HS-5 (cell line): ENCODE results near the gene ANKDD1A.

Experiments
- DNase-seq: peaks from one replicate; pipeline ENCODE4 v3.0.0-alpha.2; 2012; ENCODE audit warnings: low read depth

The ANKDD1A gene

GRCh38 chr15:64911311-64912186 is at the start of gene ANKDD1A:
TSS of gene ANKDD1A (plus strand) at chr15:64911902. CDS start at chr15:64911931, 29 bp downstream.
- DNase-seq, result no peak

GRCh38 chr15:64861960-64862359 is 49.7 kb upstream of the ANKDD1A start:
- no peak for DNase-seq

DNA sequence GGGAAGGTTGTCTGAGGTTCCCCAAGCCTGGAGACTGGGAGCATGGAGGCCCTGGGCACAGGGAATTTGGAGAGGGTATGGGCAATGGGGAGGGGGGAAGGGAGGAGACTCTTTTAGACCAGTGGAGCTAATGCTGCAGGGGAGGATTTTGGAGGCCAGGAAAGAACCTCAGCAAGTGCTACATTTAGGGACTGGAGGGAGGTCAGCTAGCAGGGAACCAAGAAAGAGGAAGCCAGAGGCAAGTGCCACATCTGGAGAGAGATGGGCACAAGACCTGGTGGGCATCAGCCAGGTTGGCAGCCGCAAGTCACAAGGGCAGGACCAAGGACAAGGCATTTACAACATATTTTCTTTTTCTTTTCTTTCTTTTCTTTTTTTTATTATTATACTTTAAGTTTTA is 49.3 kb upstream of the ANKDD1A start:
- no peak for DNase-seq

DNA sequence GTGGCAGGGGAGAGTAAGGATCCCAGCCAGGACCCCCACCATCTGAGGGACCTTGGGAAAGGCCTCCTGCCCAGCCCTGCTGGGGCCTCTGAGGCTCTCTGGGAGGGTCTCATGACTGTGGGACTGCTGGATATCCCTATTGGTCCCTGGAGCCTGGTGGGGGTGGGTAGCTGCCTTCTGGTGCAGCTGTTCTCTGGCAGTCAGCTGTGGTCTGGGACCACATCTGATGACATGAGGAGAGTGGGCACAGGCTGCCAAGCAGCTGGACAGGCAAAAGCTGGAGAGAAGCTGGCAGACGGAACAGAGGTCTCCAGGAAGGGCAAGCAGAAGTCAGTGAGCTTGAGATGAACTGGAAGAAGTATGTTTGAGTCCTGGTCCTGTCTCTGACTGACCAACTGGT is 47.6 kb upstream of the ANKDD1A start:
- DNase-seq, result no peak

- no peak for DNase-seq
Observed at GRCh38 chr15:64865126-64865997, 46.3 kb upstream of the ANKDD1A start.

DNA sequence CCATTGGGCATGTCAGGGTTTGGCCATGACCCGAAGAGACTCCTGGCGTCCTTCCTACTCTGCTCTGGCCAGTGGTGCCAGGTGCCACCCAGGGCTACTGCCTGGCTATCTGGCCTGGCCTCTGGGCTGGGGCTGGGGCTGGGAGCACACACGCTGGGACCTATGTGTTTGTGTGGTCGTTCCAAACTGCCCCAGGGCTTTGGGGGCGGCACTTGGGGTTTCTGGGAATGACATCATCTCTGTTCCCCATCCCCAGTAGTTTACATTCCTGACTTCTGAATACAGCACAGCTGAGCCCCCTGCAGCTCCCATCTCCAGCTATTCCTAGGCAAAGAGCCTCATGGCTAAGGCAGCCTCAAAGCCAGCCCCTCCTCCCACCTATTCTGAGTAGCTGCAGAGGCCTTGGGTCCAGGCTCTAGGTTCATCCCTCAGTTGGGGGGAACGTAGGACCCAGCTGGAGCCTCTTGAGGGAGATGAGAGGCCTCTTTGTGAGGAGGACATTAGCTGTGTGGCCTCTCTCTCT is 45.6 kb upstream of the ANKDD1A start:
- no peak for DNase-seq

DNA sequence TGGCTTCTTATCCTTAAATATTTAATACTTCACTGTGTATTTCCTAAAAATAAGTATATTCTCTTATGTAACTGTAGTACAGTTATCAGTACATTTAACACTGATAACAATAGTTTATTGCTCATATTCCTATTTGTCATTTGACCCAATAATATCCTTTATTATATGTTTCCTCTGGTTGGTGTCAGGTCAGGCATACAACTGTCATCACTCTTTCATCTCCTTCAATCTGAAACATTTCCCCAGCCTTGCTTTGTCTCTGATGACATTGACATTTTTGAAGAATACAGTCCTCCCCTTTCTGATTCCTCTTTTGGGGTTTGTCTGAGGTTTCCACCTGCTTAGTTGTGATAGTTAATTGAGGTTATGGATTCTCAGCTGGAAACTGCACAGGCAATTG is 42.2 kb upstream of the ANKDD1A start:
- DNase-seq, result no peak

GRCh38 chr15:64870353-64870752 is 41.3 kb upstream of the ANKDD1A start:
- DNase-seq, result no peak

DNA sequence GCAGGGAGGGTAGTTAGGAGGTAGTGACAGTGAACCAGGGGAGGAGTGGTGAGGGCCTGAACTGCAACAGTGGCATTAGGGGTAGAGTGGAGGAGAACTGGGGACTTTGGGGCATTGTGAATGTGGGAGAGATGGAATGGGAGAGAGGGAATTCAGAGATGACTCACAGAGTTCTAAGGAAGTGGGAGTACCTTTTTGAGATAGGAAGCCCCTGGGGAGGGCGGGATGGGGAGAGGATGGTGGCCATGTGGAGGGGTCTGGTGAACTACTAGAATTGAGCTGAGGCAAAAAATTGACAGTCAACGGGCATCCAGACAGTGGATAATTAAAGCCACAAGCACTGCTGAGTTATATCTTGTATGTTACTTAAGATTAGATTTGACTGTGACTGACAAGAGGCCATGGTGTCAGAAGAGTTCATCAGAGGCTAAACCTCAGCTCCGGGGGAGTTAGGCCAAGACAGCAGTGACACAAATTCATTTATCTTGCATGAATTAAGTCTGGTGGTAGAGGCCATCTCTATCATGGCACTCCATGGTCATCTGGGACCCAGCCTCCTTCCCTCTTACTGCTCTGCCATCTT is 36.0 kb upstream of the ANKDD1A start:
- DNase-seq, result no peak

DNA sequence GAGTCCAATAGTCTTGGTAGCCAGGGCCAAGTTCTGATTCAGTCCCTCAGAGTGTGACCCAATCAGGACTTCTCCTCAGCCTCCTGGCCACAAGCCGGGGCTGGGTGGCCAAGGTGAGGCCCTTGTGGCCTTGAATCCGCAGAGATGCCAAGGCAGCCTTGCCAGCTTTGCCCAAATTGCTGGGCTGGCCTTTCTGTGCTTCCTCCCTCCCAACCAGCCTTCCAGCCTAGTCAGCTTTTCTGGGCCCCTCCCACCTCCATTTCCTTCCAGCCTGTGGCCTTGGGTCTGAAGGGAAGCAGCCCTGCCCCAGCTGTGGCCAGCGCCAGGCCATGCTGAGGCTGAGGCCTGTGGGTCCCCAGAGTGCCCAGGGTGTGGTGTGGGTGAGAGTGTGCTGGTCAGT is 34.3 kb upstream of the ANKDD1A start:
- no peak for DNase-seq

DNA sequence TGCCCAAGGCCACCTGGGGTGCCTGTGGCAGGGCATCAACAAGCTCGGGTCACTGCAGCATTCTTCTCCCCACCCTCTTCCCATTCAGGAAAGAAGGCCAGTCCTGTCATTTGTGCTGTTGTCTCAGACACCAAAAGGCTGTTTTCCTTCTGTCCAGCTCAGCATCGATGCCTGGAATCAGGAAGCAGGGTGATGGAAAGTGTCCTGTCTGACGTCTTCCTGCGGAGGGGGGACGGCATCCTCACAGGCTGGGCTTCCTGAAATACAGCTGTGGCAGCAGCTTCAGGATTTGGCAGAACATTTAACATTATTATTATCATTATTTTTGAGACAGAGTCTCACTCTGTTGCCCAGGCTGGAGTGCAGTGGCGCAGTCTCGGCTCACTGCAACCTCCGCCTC is 33.0 kb upstream of the ANKDD1A start:
- DNase-seq, result no peak

GRCh38 chr15:64883100-64883581 is 28.6 kb upstream of the ANKDD1A start:
- DNase-seq, result no peak

GRCh38 chr15:64883997-64884511 is 27.6 kb upstream of the ANKDD1A start:
- peak; percentile 74 for DNase-seq

DNA sequence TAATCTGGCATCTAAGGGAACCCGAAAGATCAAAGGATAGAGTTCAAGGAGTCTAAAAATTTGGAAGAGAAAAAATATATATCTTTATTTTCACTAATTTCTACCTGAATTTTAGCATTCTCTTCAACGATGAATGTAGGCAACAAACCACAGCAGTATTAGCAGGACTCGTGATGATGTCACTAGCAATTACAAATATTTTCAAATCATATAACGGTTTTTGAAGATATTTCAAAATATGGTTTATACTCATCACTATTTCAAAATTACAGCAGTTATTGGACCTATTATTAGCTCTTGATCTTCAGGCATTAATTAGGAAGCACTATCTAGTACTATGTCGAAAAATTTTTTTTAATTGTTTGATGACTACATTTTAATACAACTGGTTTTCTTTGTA is 27.0 kb upstream of the ANKDD1A start:
- no peak for DNase-seq

- DNase-seq, result no peak
Observed at GRCh38 chr15:64888336-64888735, 23.4 kb upstream of the ANKDD1A start.

- DNase-seq, result no peak
Observed at GRCh38 chr15:64891561-64891960, 20.1 kb upstream of the ANKDD1A start.

DNA sequence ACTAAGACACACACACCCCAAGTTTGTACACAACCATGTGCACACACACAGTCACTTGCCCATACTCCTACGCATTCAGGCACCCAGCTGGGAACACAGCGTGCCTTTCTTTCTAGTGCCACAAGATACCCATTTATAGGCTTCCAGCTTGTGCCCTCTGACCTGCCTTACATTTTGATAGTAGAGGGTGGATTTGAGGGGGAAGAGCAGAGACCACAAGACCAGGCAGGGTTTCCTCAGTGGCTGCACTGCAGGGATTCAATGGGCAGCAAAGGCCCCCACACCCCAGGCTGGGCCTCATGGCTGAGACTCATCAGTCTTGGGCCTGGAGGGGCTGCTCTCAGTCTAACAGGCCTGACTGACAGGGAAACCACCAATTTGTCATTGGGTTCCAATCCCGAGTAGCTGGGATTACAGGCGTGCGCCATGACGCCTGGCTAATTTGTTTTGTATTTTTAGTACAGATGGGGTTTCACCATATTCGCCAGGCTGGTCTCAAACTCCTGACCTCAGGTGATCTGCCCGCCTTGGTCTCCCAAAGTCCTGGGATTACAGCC is 18.8 kb upstream of the ANKDD1A start:
- DNase-seq, result no peak

- peak; percentile 76 for DNase-seq
Observed at GRCh38 chr15:64893481-64894394, 18.0 kb upstream of the ANKDD1A start.

GRCh38 chr15:64894395-64895056 is 17.2 kb upstream of the ANKDD1A start:
- DNase-seq, result no peak
